Chondrocyte (in vitro differentiated cells): Measurements from ENCODE around the gene GDPD5. TPM values are rescaled to one million over a fixed set of nuclear protein-coding genes. Genes with fewer than 3 reads are reported as not detected.

Source experiments
- DNase-seq: peaks from one replicate; pipeline ENCODE4 v3.0.0; 2021; ENCODE audit warnings: mixed read lengths, low spot score
- H3K27ac Mint-ChIP-seq: one replicate; pipeline ENCODE4 v1.8.0; 2021; ENCODE audit warnings: mild to moderate bottlenecking, moderate library complexity, mixed read lengths; ENCODE audit not compliant: unreplicated experiment
- H3K27me3 Mint-ChIP-seq: 2 replicates; pipeline ENCODE4 v1.8.0; 2021; ENCODE audit warnings: low read depth, mixed read lengths
- H3K36me3 Mint-ChIP-seq: 2 replicates; pipeline ENCODE4 v1.8.0; 2021; ENCODE audit warnings: low read depth, mixed read lengths
- H3K4me1 Mint-ChIP-seq: 2 replicates; pipeline ENCODE4 v1.8.0; 2021; ENCODE audit warnings: low read depth, mild to moderate bottlenecking, mixed read lengths
- H3K4me3 Mint-ChIP-seq: one replicate; pipeline ENCODE4 v1.8.0; 2021; ENCODE audit warnings: mild to moderate bottlenecking, moderate library complexity, mixed read lengths; ENCODE audit not compliant: unreplicated experiment
- H3K9me3 Mint-ChIP-seq: 2 replicates; pipeline ENCODE4 v1.8.0; 2021; ENCODE audit warnings: low read depth, mixed read lengths
- total RNA-seq: library from RNA; stranded (reverse); gene quantifications from 3 replicates; pipeline ENCODE4 v1.2.1, GENCODE V29; 2021
- TF ChIP-seq, protein P1 (sequence below): fragments of 200-600 bp; sonication (generic); IDR thresholded peaks from 2 replicates; pipeline ENCODE4 v1.5.0; 2021; ENCODE audit warnings: antibody characterized with exemption, mild to moderate bottlenecking, moderate library complexity

The GDPD5 gene
- total RNA-seq, 1 donor from 2014 or later: 12.6 TPM

DNA sequence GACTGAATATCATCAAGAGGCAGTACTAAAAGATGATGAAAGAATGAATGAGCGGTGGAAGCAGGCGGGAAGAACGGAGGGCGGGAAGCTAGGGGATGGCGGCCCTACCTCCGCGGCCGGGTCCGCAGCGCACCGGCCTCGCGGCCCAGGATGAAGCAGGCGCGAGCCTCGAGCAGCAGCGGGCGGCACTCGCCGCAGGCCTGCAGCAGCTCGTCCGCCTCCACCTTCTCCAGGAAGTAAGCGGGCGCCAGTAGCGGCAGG lies 96.2 kb downstream of the GDPD5 start:
- H3K4me3 Mint-ChIP-seq: peak overlapping the region; percentile 69
- H3K9me3 Mint-ChIP-seq: peaks cover 3% of the 10 kb centered on the region
- no peak for DNase-seq
- peak overlapping the region; percentile 68 for H3K27ac Mint-ChIP-seq
- H3K4me1 Mint-ChIP-seq: peaks cover 21% of the 10 kb centered on the region
- peaks cover 3% of the 10 kb centered on the region for H3K27me3 Mint-ChIP-seq
- H3K36me3 Mint-ChIP-seq: peaks cover 4% of the 10 kb centered on the region
- TF ChIP-seq, protein P1, sequence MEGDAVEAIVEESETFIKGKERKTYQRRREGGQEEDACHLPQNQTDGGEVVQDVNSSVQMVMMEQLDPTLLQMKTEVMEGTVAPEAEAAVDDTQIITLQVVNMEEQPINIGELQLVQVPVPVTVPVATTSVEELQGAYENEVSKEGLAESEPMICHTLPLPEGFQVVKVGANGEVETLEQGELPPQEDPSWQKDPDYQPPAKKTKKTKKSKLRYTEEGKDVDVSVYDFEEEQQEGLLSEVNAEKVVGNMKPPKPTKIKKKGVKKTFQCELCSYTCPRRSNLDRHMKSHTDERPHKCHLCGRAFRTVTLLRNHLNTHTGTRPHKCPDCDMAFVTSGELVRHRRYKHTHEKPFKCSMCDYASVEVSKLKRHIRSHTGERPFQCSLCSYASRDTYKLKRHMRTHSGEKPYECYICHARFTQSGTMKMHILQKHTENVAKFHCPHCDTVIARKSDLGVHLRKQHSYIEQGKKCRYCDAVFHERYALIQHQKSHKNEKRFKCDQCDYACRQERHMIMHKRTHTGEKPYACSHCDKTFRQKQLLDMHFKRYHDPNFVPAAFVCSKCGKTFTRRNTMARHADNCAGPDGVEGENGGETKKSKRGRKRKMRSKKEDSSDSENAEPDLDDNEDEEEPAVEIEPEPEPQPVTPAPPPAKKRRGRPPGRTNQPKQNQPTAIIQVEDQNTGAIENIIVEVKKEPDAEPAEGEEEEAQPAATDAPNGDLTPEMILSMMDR: no peak

DNA sequence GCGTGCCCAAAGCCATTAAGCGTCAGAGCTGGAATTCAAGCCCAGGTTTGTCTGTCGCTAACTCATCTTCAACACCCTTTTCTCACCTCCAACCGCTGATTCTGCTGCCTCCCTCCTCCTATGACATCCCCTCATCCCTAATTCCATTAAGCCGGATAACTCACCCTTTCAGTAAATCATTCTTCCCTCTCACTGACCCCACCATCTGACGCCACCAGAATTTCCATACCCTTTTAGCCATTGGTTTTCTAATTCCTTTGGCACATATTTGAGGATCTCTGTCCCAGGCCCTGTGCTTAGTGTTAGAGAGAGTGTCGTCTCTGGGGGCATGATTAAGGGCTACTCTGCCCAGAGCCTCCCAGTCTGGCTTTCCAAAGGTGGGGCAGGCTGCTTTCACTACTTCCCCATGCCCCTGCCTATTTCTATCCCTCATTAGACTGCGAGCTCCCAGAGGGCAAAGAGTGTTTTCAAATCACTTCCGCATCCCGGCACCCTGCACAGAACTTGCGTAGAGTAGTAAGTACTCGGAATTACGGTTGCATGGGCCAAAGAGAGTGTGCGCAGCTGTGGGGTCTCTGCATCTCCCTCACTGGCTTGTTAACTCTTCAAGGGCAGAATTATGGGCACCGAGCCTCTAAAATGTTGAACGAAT lies 96.6 kb downstream of the GDPD5 start:
- peak overlapping the region; percentile 69 for H3K4me3 Mint-ChIP-seq
- H3K27ac Mint-ChIP-seq: peak overlapping the region; percentile 68
- DNase-seq: no peak
- H3K9me3 Mint-ChIP-seq: peaks cover 3% of the 10 kb centered on the region
- peaks cover 3% of the 10 kb centered on the region for H3K27me3 Mint-ChIP-seq
- TF ChIP-seq, protein P1: no peak
- peaks cover 4% of the 10 kb centered on the region for H3K36me3 Mint-ChIP-seq
- peaks cover 25% of the 10 kb centered on the region for H3K4me1 Mint-ChIP-seq

DNA sequence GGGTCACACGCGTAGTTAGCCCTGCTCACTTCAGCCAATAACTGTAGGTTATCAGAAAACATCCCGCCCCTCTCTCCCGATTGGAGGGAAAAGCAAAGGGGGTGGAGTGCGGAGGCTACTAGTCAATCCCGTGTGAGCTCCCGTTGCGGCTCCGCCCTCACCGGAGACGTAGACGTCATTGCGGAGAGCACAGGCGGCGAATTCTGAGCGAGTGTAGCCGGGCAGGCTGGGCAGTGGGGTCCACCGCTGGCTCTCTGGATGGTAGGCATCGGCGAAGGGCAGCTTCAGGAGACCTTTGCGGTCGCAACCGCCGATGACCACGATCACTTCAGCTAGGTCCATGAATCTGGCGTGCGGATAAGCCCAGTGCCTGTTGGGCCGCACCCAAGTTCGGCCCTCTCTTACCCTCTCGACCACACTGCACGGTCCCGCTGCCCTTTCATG lies 97.4 kb downstream of the GDPD5 start:
- H3K27me3 Mint-ChIP-seq: peaks cover 3% of the 10 kb centered on the region
- H3K4me1 Mint-ChIP-seq: peaks cover 28% of the 10 kb centered on the region
- TF ChIP-seq, protein P1: no peak
- peaks cover 3% of the 10 kb centered on the region for H3K9me3 Mint-ChIP-seq
- H3K4me3 Mint-ChIP-seq: peak overlapping the region; percentile 69
- H3K36me3 Mint-ChIP-seq: peaks cover 4% of the 10 kb centered on the region
- H3K27ac Mint-ChIP-seq: peak overlapping the region; percentile 63
- no peak for DNase-seq

DNA sequence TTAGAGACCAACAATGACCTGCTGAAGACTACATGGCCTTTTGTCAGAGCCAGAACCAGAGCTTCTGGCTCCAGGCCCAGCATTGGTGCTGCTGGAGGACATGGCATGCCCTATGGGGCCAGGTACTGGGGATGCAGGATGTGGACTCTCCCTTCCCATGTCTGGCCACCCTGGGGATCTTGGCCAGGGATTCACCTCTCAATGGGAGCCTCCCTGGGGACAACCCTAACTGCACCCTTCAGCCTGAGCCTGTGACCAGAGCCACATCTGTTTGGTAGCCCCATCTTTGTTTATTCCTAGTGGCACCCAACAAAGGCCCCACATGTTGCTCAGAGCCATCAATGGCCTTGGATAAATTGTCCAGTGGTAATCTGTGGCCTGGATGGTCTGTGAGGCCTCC lies 98.6 kb downstream of the GDPD5 start:
- TF ChIP-seq, protein P1: no peak
- Mint-ChIP-seq H3K27me3 (peaks cover 2% of the 10 kb centered on the region), H3K36me3 (peaks cover 4% of the 10 kb centered on the region), H3K9me3 (peaks cover 3% of the 10 kb centered on the region), H3K4me3 (no peak overlapping the region), H3K27ac (no peak overlapping the region), H3K4me1 (peaks cover 38% of the 10 kb centered on the region)
- no peak for DNase-seq

DNA sequence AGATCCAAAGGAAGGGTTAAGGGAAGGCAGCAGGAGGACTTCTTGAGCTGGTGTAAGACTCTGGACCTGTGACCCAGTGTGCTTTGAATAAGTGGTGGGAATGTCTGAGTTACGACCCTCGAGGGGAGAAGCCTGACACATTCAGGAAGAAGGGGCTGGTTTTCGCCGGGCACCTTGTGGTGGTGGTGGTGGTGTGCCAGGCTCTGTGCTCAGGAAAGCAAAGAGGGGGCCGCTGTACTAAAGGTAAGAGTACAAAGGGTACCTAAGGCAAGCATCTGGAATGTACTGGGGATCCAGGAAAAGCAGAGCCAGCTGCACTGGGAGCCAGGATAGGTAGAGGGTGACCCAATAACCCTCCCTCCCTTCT lies 99.0 kb downstream of the GDPD5 start:
- no peak overlapping the region for H3K27ac Mint-ChIP-seq
- H3K27me3 Mint-ChIP-seq: no peaks in the 10 kb centered on the region
- peaks cover 43% of the 10 kb centered on the region for H3K4me1 Mint-ChIP-seq

More for the DNA sequence above, 99.0 kb downstream of the GDPD5 start:
- Mint-ChIP-seq H3K4me3 (no peak overlapping the region), H3K9me3 (peaks cover 3% of the 10 kb centered on the region), H3K36me3 (peaks cover 4% of the 10 kb centered on the region)
- TF ChIP-seq, protein P1: no peak
- DNase-seq: no peak
